Fibroblast of the aortic adventitia (primary cell): ENCODE data around the gene FBXW5. TPM values are rescaled to one million over a fixed set of nuclear protein-coding genes. Genes with fewer than 3 reads are reported as not detected.

ENCODE experiments used
- DNase-seq: peaks from one replicate; pipeline ENCODE4 v3.0.0-alpha.2; 2010; ENCODE audit warnings: low read depth
- H3K4me3 ChIP-seq: 2 replicates; pipeline ENCODE4 v1.5.1; 2011; ENCODE audit warnings: low read depth, mild to moderate bottlenecking, control low read depth, low read length, moderate library complexity
- CTCF ChIP-seq: IDR thresholded peaks from 2 replicates; pipeline ENCODE4 v1.5.1; 2011; ENCODE audit warnings: mild to moderate bottlenecking, low read length, control low read depth, inconsistent platforms; ENCODE audit not compliant: insufficient read depth
- total RNA-seq: library from RNA; depleted of rRNA; stranded (reverse); fragments of >200 nt; gene quantifications from 2 replicates; pipeline ENCODE4 v1.2.3, GENCODE V29; 2012; ENCODE audit warnings: low replicate concordance

FBXW5 gene
- total RNA-seq, 1 donor = 139 TPM

GRCh38 chr9:136937186-136938001, 7.1 kb downstream of the FBXW5 start:
- no peak overlapping the region for H3K4me3 ChIP-seq
- no peak for TF ChIP-seq CTCF
- DNase-seq = no peak

- no peak overlapping the region for H3K4me3 ChIP-seq
- DNase-seq = no peak
- TF ChIP-seq CTCF = no peak
Measured at GRCh38 chr9:136936645-136937170, 7.8 kb downstream of the FBXW5 start.

GRCh38 chr9:136935651-136936050, 8.9 kb downstream of the FBXW5 start:
- no peak overlapping the region for H3K4me3 ChIP-seq
- no peak for DNase-seq
- no peak for TF ChIP-seq CTCF

- H3K4me3 ChIP-seq = no peak overlapping the region
- TF ChIP-seq CTCF = no peak
- no peak for DNase-seq
Measured at GRCh38 chr9:136934277-136934676, 10.3 kb downstream of the FBXW5 start.

- no peak overlapping the region for H3K4me3 ChIP-seq
- no peak for TF ChIP-seq CTCF
- peak; percentile 8 for DNase-seq
Measured at GRCh38 chr9:136931611-136932130, 12.9 kb downstream of the FBXW5 start.

GRCh38 chr9:136930014-136930413, 14.5 kb downstream of the FBXW5 start:
- DNase-seq = no peak
- H3K4me3 ChIP-seq = no peak overlapping the region
- no peak for TF ChIP-seq CTCF
